Activated CD8-positive, alpha-beta T cell treated with anti-CD3 and anti-CD28 coated beads for 36 hours (primary cell): ENCODE data around the gene CLDN25. TPM values are rescaled to one million over a fixed set of nuclear protein-coding genes. Genes with fewer than 3 reads are reported as not detected.

Experiments used
- ATAC-seq: fragments of 200-7000 bp; cut with Tn5 transposase; one replicate; pipeline ENCODE4 v1.10.0; 2021; ENCODE audit warnings: mild to moderate bottlenecking, moderate library complexity
- CTCF ChIA-PET: fragments of 350-600 bp; sonication (Branson Sonifier 250); formaldehyde crosslinking; loops from one replicate; lab custom pipeline; 2021; ENCODE audit warnings: antibody characterized with exemption; lab: Charles Lee
- POLR2A ChIA-PET: fragments of 350-600 bp; sonication (Branson Sonifier 250); formaldehyde crosslinking; loops from one replicate; lab custom pipeline; 2021; ENCODE audit warnings: antibody characterized with exemption; lab: Charles Lee
- DNase-seq: peaks from one replicate; pipeline ENCODE4 v3.0.0-alpha.2; 2020
- H3K27ac Mint-ChIP-seq: one replicate; pipeline ENCODE4 v1.8.0; 2021; ENCODE audit warnings: mild to moderate bottlenecking, mixed read lengths
- H3K27me3 Mint-ChIP-seq: one replicate; pipeline ENCODE4 v1.8.0; 2021; ENCODE audit warnings: mixed read lengths
- H3K36me3 Mint-ChIP-seq: one replicate; pipeline ENCODE4 v1.8.0; 2021; ENCODE audit warnings: low read depth, mixed read lengths
- H3K4me1 Mint-ChIP-seq: one replicate; pipeline ENCODE4 v1.8.0; 2021; ENCODE audit warnings: low read depth, mixed read lengths
- H3K4me3 Mint-ChIP-seq: one replicate; pipeline ENCODE4 v1.8.0; 2021; ENCODE audit warnings: mild to moderate bottlenecking, moderate library complexity, mixed read lengths
- H3K9me3 Mint-ChIP-seq: one replicate; pipeline ENCODE4 v1.8.0; 2021; ENCODE audit warnings: mixed read lengths
- CTCF ChIP-seq: fragments of 200-600 bp; IDR thresholded peaks from one replicate; pipeline ENCODE4 v1.8.0; 2022; ENCODE audit warnings: antibody characterized with exemption, mild to moderate bottlenecking
- intact Hi-C: fragments of 100-400 bp; cut with micrococcal nuclease; formaldehyde crosslinking; loops from one replicate; pipeline ENCODE4 v1.10.0; 2022
- total RNA-seq, 2 experiments: library from RNA; stranded (reverse); gene quantifications; one replicate each; pipeline ENCODE4 v1.2.3, GENCODE V29; 2021

The CLDN25 gene
- total RNA-seq, 2 experiments from 2014 or later, result not detected

- CTCF ChIA-PET, result interaction anchor here (0.6 to 1.7 kb wide), 11 partner anchors 8 to 1166 kb away, joined by 3 to 5 read pairs (median 3); partner anchors contain the start of gene USP28
These were observed 6.0 kb upstream of the CLDN25 start, which contains the start of gene ZW10 for GRCh38 chr11:113773416-113774173. Gene ZW10, minus strand, starts transcription at chr11:113773692. Its CDS starts 26 bp downstream, at chr11:113773666.

GRCh38 chr11:113774174-113774503 lies 5.5 kb upstream of the CLDN25 start:
- TF ChIP-seq CTCF, result peak; percentile 50
- Mint-ChIP-seq H3K4me3 (peak overlapping the region; percentile 89), H3K36me3 (peaks cover 3% of the 10 kb centered on the region), H3K27ac (peak overlapping the region; percentile 97), H3K4me1 (peaks cover 10% of the 10 kb centered on the region), H3K9me3 (no peaks in the 10 kb centered on the region), H3K27me3 (peaks cover 3% of the 10 kb centered on the region)
- intact Hi-C loops, result no loop called here
- no peak for ATAC-seq
- no peak for DNase-seq
- CTCF ChIA-PET, result interaction anchor here (1.1 to 1.6 kb wide), 4 partner anchors 13 to 62 kb away, joined by 3 to 5 read pairs (median 4); no protein-coding TSS in a partner anchor
- POLR2A ChIA-PET, result interaction anchor here (1.2 kb wide), 1 partner anchor 8 kb away, joined by 4 read pairs; no protein-coding TSS in a partner anchor

More at GRCh38 chr11:113773416-113774173, 6.0 kb upstream of the CLDN25 start, which contains the start of gene ZW10:
- Mint-ChIP-seq H3K27me3 (peaks cover 3% of the 10 kb centered on the region), H3K27ac (peak within 1 kb of the TSS; percentile 97), H3K4me1 (peaks cover 10% of the 10 kb centered on the region), H3K36me3 (peaks cover 4% of the 10 kb centered on the region), H3K9me3 (no peaks in the 10 kb centered on the region), H3K4me3 (peak within 1 kb of the TSS; percentile 89)
- POLR2A ChIA-PET, result interaction anchor here (1.2 kb wide), 1 partner anchor 9 kb away, joined by 4 read pairs; no protein-coding TSS in a partner anchor
- ATAC-seq (peak; percentile 97), DNase-seq (peak; percentile 95)
- TF ChIP-seq CTCF, result peak; percentile 94
- intact Hi-C loops, result no loop called here

- Mint-ChIP-seq H3K27ac (no peak overlapping the region), H3K36me3 (no peaks in the 10 kb centered on the region), H3K4me3 (no peak overlapping the region), H3K9me3 (no peaks in the 10 kb centered on the region), H3K4me1 (peaks cover 2% of the 10 kb centered on the region), H3K27me3 (peaks cover 17% of the 10 kb centered on the region)
- POLR2A ChIA-PET, result no interaction called here
- CTCF ChIA-PET, result no interaction called here
- intact Hi-C loops, result no loop called here
- TF ChIP-seq CTCF, result no peak
- ATAC-seq (no peak), DNase-seq (no peak)
These were observed 1.3 kb upstream of the CLDN25 start for GRCh38 chr11:113778111-113778910.

- ChIA-PET CTCF (interaction anchor here (1.0 to 1.3 kb wide), 2 partner anchors 8 to 15 kb away, joined by 4 to 5 read pairs; partner anchors contain the start of gene ZW10), POLR2A (interaction anchor here (1.6 kb wide), 1 partner anchor 8 kb away, joined by 4 read pairs; the partner anchor contains the start of gene ZW10)
- H3K9me3 Mint-ChIP-seq, result no peaks in the 10 kb centered on the region
- ATAC-seq, result no peak
- H3K4me3 Mint-ChIP-seq, result no peak overlapping the region
- peaks cover 17% of the 10 kb centered on the region for H3K27me3 Mint-ChIP-seq
- no peak overlapping the region for H3K27ac Mint-ChIP-seq
- no peaks in the 10 kb centered on the region for H3K36me3 Mint-ChIP-seq
- no peak for TF ChIP-seq CTCF
- no peaks in the 10 kb centered on the region for H3K4me1 Mint-ChIP-seq
- DNase-seq, result no peak
- intact Hi-C loops, result no loop called here
These were observed 2.1 kb downstream of the CLDN25 start for GRCh38 chr11:113781682-113782081.
